Activated CD4-positive, alpha-beta T cell treated with anti-CD3 and anti-CD28 coated beads, Interleukin-2, amount 10 ng/mL, durations not matched to agents 24 days and 14 days (primary cell): ENCODE results near the gene NABP1. TPM values are rescaled to one million over a fixed set of nuclear protein-coding genes. Genes with fewer than 3 reads are reported as not detected.
A peak's percentile ranks its signal among the peaks of the same experiment; 100 is the strongest.

Source experiments
- DNase-seq: peaks from one replicate; pipeline ENCODE4 v3.0.0; 2022
- H3K27ac Mint-ChIP-seq: one replicate; pipeline ENCODE4 v1.8.0; 2022; ENCODE audit warnings: mild to moderate bottlenecking, mixed read lengths
- H3K27me3 Mint-ChIP-seq: one replicate; pipeline ENCODE4 v1.8.0; 2022; ENCODE audit warnings: mixed read lengths
- H3K36me3 Mint-ChIP-seq: one replicate; pipeline ENCODE4 v1.8.0; 2022; ENCODE audit warnings: low read depth, mild to moderate bottlenecking, mixed read lengths
- H3K4me1 Mint-ChIP-seq: one replicate; pipeline ENCODE4 v1.8.0; 2021; ENCODE audit warnings: mixed read lengths
- H3K4me3 Mint-ChIP-seq: one replicate; pipeline ENCODE4 v1.8.0; 2022; ENCODE audit warnings: mild to moderate bottlenecking, moderate library complexity, mixed read lengths
- H3K9me3 Mint-ChIP-seq: one replicate; pipeline ENCODE4 v1.8.0; 2021; ENCODE audit warnings: mixed read lengths
- intact Hi-C: fragments of 100-400 bp; cut with micrococcal nuclease; formaldehyde crosslinking; loops from one replicate; pipeline ENCODE4 v1.15.1; 2023
- total RNA-seq: library from RNA; stranded (reverse); gene quantifications from 2 replicates; pipeline ENCODE4 v1.2.3, GENCODE V29; 2022

NABP1 gene, protein sequence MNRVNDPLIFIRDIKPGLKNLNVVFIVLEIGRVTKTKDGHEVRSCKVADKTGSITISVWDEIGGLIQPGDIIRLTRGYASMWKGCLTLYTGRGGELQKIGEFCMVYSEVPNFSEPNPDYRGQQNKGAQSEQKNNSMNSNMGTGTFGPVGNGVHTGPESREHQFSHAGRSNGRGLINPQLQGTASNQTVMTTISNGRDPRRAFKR
- total RNA-seq: 50.7 and 53.1 TPM in 2 replicates

DNA sequence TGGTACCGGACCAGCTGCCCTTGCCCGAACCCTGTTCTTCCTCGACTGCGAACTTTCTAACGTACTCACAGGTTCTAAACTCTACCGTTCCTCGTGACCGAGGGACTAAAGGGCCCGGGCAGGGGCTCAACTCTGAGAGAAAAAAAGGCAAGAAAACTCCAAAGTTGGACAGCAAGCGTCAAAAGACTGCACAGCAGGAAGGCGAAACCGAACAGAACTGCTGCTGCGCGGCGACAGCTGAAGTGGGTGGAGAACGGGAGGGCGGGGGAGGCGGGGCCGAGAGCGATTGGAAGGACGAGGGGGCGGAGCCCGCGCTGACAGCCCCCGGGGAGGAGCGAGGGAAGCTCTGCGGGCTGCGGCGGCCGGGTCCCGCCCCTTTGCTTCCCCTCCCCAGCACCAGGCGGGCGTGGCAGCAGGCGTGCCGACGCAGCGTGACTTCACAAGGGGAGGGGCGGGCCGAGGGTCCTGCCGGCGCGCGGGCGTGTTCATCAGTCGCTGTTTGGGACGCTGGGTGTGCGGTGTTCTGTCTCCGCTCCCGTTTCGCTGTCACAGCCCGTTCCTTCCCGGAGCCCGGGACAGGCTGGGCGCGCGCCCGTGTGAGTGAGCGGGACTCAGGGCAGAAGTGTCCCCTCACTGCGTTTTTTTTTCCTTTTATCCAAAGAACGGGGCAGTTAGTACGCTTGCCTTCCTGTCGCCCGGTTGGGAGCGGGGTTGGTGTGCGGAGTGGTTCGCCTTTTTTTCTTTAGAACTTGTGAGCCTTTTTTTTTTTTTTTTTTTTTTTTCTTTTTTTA, at the start of gene NABP1:
Gene NABP1, plus strand, starts transcription at position 491 of the 791 bp plus-strand sequence. CDS start 479 bp downstream, outside the sequence.
- H3K27ac Mint-ChIP-seq: peak within 1 kb of the TSS; percentile 100
- H3K4me3 Mint-ChIP-seq: peak within 1 kb of the TSS; percentile 99
- H3K4me1 Mint-ChIP-seq: peaks cover 47% of the 10 kb centered on the region
- DNase-seq: peak; percentile 100
- H3K9me3 Mint-ChIP-seq: no peaks in the 10 kb centered on the region
- H3K27me3 Mint-ChIP-seq: no peaks in the 10 kb centered on the region
- intact Hi-C loops: loop anchor here (1.0 to 10.0 kb wide), 11 partner anchors 41 to 1913 kb away; partner anchors contain the start of genes OSGEPL1 and STAT4
- peaks cover 36% of the 10 kb centered on the region for H3K36me3 Mint-ChIP-seq

DNA sequence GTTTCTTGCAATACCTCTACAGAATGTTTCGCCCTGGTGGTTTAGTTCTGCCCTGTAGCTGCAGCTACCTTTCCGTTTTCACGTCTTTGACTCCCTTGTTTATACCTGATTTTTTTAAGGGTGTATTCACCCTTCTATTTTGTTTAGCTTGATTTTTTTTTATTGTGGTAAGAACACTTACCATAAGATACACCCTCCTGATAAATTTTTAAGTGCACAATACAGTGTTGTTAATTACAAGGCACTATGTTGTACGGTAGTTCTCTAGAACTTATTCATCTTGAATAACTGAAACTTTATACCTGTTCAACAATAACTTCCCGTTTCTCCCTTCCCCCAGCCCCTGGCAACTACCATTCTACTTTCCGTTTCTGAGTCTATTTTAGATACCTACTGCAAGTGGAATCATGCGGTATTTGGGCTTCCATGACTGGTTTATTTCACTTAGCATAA, 48.9 kb upstream of the NABP1 start:
- H3K9me3 Mint-ChIP-seq: peaks cover 7% of the 10 kb centered on the region

DNA sequence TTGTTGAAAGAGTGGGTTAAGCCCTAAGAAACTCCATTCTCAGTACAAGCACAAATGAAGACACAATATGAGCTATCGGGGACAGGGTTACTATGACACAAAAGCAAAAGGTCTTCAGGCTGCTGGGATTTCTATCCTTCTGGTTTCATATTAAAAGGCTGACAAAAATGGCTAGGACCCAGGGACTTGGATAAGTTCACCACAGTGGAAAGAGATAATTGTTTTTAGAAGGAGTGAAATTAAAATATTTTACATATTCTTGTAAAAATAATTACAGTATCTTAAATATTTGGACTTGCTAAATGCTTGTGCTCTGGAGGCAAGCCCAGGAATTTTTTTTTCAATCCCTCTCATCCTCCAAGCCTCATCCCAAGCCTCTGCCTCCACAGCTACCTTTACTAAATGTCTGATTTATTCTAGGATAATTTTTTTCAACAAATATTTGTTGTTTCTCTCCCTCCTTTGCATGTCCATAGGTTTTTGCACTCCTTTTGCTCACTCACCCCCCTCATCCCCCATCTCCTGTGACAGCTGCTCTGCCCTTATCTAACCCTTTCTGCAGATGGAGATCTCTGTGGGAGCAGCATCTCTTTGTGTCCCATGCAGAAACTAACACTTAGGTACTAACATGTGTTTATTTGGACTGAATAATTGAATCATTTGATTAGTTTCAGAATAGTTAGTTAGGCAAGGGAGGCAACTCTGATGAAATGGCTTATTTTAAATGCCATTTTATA, 47.8 kb upstream of the NABP1 start:
- Mint-ChIP-seq H3K27me3 (peaks cover under 1% of the 10 kb centered on the region), H3K36me3 (peaks cover 3% of the 10 kb centered on the region), H3K27ac (no peak overlapping the region), H3K4me3 (no peak overlapping the region), H3K9me3 (peaks cover 7% of the 10 kb centered on the region), H3K4me1 (peaks cover 25% of the 10 kb centered on the region)
- intact Hi-C loops: no loop called here
- peak; percentile 40 for DNase-seq

More for the DNA sequence above, 48.9 kb upstream of the NABP1 start:
- H3K4me1 Mint-ChIP-seq: peaks cover 32% of the 10 kb centered on the region
- H3K36me3 Mint-ChIP-seq: peaks cover 4% of the 10 kb centered on the region
- H3K27me3 Mint-ChIP-seq: no peaks in the 10 kb centered on the region
- H3K27ac Mint-ChIP-seq: peak overlapping the region; percentile 4
- DNase-seq: peak; percentile 59
- intact Hi-C loops: no loop called here
- H3K4me3 Mint-ChIP-seq: peak overlapping the region; percentile 52

DNA sequence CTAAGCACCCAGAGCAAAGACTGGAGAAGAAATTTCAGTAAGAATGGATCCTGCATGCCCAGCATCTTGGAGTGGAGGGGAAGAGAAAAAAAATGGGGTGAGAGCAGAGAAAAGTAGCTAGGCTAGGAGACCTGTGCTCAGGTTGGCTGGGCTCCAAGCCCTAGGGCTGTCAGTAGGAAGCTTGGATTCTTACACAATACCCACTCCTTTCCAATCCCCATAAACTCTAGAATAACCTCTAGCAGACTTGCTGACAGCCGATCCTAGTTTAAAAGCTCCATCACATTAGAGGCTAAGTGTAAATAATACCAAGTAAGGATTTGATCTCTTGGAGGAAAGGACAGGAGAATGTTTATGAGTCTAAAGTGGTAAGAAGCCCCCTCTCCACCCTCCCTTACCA, 46.2 kb upstream of the NABP1 start:
- Mint-ChIP-seq H3K4me1 (peaks cover 37% of the 10 kb centered on the region), H3K27ac (no peak overlapping the region), H3K27me3 (peaks cover 1% of the 10 kb centered on the region), H3K4me3 (no peak overlapping the region), H3K9me3 (peaks cover 4% of the 10 kb centered on the region), H3K36me3 (peaks cover 2% of the 10 kb centered on the region)
- intact Hi-C loops: no loop called here
- peak; percentile 43 for DNase-seq

DNA sequence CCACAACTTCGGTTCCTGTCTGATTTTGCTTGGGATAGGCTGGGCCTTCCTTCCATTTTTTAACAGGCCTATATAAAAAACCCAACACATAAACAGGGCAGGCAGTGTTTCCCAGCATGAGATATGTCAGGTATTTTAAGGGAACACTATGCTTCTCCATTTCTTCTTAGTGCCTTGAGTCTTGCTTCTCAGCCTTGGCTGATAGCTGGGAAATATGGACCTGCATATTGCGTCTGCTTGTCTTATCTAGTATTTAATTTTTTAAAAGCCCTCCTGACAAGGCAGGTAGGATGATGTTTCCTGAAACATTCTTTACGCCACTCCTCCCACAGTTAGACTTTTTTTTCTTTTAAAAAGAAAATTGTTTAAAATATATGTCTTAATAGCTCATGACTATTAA, 45.5 kb upstream of the NABP1 start:
- Mint-ChIP-seq H3K4me1 (peaks cover 44% of the 10 kb centered on the region), H3K4me3 (no peak overlapping the region), H3K36me3 (peaks cover 2% of the 10 kb centered on the region), H3K27ac (no peak overlapping the region), H3K9me3 (peaks cover 4% of the 10 kb centered on the region), H3K27me3 (peaks cover 1% of the 10 kb centered on the region)
- intact Hi-C loops: no loop called here
- DNase-seq: no peak

DNA sequence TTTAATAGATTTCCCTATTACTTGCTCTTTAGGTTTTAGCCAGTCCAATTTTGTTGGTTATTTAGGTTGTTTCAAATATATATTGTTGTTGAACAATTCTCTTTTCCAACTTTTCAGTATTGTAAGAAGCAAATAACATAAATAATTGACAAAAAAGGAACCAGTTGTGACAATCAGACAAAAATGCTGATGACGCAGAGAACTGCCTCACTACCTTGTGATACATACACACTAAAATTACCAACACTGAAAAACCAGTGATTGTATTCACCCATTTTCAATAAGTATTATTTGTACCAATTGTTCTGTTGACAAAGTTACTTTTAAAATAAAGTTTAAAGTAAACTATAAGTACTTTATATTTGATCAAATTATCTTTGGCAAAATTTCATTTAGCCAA, 43.1 kb upstream of the NABP1 start:
- Mint-ChIP-seq H3K4me1 (peaks cover 53% of the 10 kb centered on the region), H3K36me3 (no peaks in the 10 kb centered on the region), H3K4me3 (no peak overlapping the region), H3K9me3 (no peaks in the 10 kb centered on the region), H3K27me3 (peaks cover 1% of the 10 kb centered on the region), H3K27ac (no peak overlapping the region)
- intact Hi-C loops: no loop called here
- DNase-seq: no peak

DNA sequence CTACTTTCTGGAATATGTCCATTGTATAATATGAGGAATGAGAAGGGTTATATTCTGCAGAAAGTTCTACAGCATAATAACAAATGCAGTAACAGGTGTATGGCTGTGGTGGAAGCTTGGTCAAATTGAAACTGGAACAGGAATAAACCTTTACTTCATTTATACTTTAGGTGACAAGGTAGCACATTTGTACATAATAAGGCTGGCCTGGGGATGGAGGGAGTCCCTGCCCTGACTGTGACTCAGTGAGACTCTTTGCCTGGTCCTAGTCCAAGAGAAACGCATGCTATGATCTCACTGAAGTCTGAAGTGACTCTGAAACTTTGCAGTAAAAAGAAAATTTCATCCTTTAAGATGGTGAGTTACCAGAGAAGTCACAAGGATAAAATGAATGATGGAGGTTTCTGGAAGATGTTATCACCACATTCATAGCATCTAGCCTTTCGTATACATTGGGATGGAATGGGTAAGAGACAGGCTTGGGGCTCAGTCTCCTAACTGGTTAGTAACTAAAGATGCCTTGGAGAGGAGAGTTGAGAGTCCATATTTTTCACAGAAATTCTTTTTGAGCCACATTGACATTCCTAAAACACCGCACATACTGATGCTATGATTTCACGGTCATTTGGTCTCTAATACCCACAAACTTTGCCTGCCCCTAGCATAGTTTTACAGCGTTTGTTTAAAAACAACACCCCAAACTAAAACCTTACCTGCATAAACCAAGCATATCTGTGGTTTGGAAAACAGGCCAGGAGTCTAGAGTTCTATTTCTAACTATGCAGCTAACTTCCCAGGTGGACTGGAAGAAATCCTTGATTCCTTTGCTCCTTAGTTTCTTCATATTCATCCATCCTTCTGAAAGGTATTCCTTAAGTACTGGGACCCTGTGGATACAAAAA, 42.4 kb upstream of the NABP1 start:
- DNase-seq: peak; percentile 74
- intact Hi-C loops: loop anchor here (1.0 to 2.0 kb wide), 3 partner anchors 15 to 105 kb away; no protein-coding TSS in a partner anchor
- Mint-ChIP-seq H3K4me3 (peak overlapping the region; percentile 36), H3K9me3 (peaks cover under 1% of the 10 kb centered on the region), H3K36me3 (no peaks in the 10 kb centered on the region), H3K27ac (peak overlapping the region; percentile 72), H3K4me1 (peaks cover 55% of the 10 kb centered on the region), H3K27me3 (peaks cover 4% of the 10 kb centered on the region)

DNA sequence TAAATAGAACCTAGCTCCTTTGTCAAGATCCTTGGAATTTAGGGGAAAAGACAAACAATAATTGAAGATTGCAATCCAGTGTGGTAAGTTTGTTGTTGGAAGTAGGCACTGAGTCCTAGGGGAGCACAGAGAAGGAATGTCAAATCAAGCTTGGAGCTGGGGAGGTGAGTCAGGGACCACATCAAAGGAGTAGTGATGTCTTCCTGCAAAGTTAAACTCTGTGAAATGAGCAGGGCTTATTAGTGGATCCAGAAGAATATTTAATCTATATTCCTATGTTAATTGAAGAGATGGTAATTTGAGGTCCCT, 41.7 kb upstream of the NABP1 start:
- peak; percentile 57 for DNase-seq
- peaks cover 58% of the 10 kb centered on the region for H3K4me1 Mint-ChIP-seq
- H3K36me3 Mint-ChIP-seq: no peaks in the 10 kb centered on the region
- peaks cover 4% of the 10 kb centered on the region for H3K9me3 Mint-ChIP-seq
- no peak overlapping the region for H3K4me3 Mint-ChIP-seq
- intact Hi-C loops: loop anchor here (1.0 to 2.0 kb wide), 3 partner anchors 15 to 105 kb away; no protein-coding TSS in a partner anchor
- peak overlapping the region; percentile 72 for H3K27ac Mint-ChIP-seq
- H3K27me3 Mint-ChIP-seq: peaks cover 6% of the 10 kb centered on the region

DNA sequence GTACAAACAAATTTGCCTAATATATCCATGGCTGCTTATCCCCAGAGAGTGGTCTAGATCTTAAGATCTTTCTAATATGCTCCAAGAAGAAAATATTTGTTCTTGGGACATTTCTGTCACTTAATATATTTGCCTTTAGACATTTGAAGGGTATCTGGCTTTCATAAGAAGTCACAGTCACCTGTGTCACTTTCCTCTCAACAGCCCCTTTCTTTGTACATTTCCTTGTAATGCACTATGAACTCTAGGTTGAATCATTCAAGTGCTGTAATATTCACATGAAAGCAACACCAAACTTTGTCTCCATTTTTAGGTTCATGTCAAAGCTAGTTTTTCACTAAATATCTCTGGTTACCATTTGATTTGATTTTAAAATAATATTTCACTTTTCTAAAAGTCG, 41.4 kb upstream of the NABP1 start:
- H3K9me3 Mint-ChIP-seq: peaks cover 6% of the 10 kb centered on the region
- H3K27ac Mint-ChIP-seq: no peak overlapping the region
- no peaks in the 10 kb centered on the region for H3K36me3 Mint-ChIP-seq
- DNase-seq: peak; percentile 52
- peaks cover 7% of the 10 kb centered on the region for H3K27me3 Mint-ChIP-seq
- H3K4me1 Mint-ChIP-seq: peaks cover 58% of the 10 kb centered on the region
- intact Hi-C loops: loop anchor here (1.0 to 2.0 kb wide), 3 partner anchors 14 to 104 kb away; no protein-coding TSS in a partner anchor
- no peak overlapping the region for H3K4me3 Mint-ChIP-seq

DNA sequence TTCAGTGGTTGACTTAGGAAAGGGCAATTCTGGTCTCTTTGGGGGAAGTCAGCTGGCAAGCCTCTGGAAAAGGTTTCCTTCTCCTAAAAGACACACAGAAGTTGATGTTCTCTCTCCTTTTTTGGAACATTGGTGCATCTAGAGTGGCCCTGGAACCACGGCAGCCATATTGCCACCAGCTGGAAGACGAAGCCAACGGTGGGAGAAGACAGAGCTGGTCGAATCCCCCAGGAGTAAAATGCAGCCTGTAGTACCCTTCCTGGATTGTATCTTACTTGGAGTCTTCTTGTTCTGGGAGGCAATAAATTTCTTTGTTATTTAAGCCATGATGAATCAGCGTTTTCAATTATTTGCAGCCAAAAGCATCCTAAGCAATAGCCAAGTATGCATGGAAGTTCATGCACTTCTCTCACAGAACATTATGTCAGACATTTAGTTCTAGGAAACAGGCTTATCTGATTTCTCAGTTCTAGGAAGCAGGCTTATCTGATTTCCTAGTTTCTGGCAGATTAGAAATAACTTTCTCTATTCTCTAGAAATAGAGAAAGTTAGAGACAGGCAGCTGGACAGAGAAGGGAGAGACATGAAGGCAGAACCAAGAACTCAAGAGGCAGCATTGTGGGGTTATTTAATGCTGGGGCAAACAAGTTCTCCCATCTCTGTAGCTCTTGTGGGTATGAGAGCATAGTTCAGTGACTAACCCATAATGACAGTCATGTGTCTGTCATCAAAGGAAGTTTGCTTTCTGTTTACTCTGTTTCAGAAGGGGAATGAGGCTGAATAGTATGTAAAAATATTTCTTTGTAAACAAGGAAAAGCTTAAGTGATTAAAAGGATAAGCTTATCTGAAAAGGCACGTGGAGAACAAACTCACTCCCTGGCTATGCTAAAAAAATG, 40.5 kb upstream of the NABP1 start:
- peak; percentile 81 for DNase-seq
- peaks cover 61% of the 10 kb centered on the region for H3K4me1 Mint-ChIP-seq
- H3K36me3 Mint-ChIP-seq: no peaks in the 10 kb centered on the region
- peak overlapping the region; percentile 90 for H3K27ac Mint-ChIP-seq
- intact Hi-C loops: loop anchor here (1.0 to 2.0 kb wide), 5 partner anchors 13 to 103 kb away; no protein-coding TSS in a partner anchor
- peak overlapping the region; percentile 78 for H3K4me3 Mint-ChIP-seq
- peaks cover 9% of the 10 kb centered on the region for H3K9me3 Mint-ChIP-seq
- H3K27me3 Mint-ChIP-seq: peaks cover 10% of the 10 kb centered on the region

DNA sequence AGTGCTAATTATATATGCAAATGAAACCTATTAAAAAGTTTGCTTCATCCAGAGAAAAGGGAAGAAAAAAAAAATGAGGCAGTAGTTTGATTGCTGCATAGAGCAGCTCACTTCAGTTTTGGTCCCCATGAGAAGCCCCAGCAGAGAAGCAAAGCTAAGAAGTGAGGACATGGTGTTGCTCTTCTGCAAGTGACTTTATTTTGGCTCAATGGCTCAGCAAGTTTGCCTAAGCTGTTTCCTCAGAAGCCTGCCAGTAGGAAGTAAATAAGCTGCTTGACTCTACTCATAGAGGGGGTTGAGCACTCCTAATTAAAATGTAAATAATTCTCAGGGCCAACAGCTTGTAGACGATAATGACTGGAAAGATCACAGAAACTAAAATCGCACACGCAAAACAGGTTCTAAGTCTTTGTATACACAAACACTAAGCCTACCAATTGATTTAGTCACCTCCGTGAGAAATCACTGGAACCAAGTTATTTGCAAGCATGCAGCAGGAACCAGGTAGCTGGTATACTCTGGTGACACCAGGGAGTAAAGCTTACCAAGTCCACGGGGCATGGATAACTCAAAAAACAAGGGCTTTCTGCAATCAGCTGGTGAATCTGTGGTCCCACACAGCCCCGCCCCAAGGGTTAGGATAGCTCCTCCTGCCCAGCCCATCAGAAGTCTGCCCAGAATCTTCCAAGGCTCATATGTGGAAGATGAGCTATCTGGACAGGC, 39.7 kb upstream of the NABP1 start:
- Mint-ChIP-seq H3K4me1 (peaks cover 61% of the 10 kb centered on the region), H3K27me3 (peaks cover 10% of the 10 kb centered on the region), H3K4me3 (peak overlapping the region; percentile 78), H3K9me3 (peaks cover 9% of the 10 kb centered on the region), H3K27ac (peak overlapping the region; percentile 90), H3K36me3 (no peaks in the 10 kb centered on the region)
- peak; percentile 63 for DNase-seq
- intact Hi-C loops: no loop called here

DNA sequence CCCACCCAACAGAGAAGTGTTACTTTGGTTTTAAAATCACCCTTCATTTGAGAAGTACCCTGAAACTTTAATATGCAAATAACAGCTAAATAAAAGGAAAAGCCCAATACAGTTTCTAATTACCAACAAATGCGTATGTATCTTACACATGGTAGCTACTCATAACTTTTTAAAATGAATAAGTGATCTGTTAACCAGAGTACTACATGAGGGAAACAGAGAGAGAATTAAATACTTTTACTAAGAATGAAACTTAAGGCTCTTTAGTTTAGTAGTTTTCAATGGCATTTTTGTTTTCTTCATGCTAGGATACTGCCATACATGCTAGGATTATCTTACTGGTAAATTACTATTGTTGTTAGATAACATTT, 39.1 kb upstream of the NABP1 start:
- H3K36me3 Mint-ChIP-seq: no peaks in the 10 kb centered on the region
- intact Hi-C loops: no loop called here
- peak overlapping the region; percentile 90 for H3K27ac Mint-ChIP-seq
- peaks cover 10% of the 10 kb centered on the region for H3K27me3 Mint-ChIP-seq
- peak overlapping the region; percentile 78 for H3K4me3 Mint-ChIP-seq
- no peak for DNase-seq
- H3K4me1 Mint-ChIP-seq: peaks cover 60% of the 10 kb centered on the region
- H3K9me3 Mint-ChIP-seq: peaks cover 9% of the 10 kb centered on the region
